B cell (primary cell): ENCODE data around the gene FAM219A. TPM values are rescaled to one million over a fixed set of nuclear protein-coding genes. Genes with fewer than 3 reads are reported as not detected.

ENCODE experiments used
- ATAC-seq: fragments of 200-7000 bp; cut with Tn5 transposase; one replicate; pipeline ENCODE4 v1.10.0; 2021; ENCODE audit warnings: low read depth, mild to moderate bottlenecking, moderate number of reproducible peaks, moderate library complexity
- CTCF ChIA-PET: fragments of 350-600 bp; sonication (Branson Sonifier 250); formaldehyde crosslinking; loops from one replicate; lab custom pipeline; 2021; ENCODE audit warnings: antibody characterized with exemption, inconsistent platforms; lab: Charles Lee
- POLR2A ChIA-PET: fragments of 350-600 bp; sonication (Branson Sonifier 250); formaldehyde crosslinking; loops from one replicate; lab custom pipeline; 2021; ENCODE audit warnings: antibody characterized with exemption; lab: Charles Lee
- DNase-seq: peaks from one replicate; pipeline ENCODE4 v3.0.0; 2013
- H2AFZ ChIP-seq: 2 replicates; pipeline ENCODE4 v1.6.1; 2012; ENCODE audit warnings: mild to moderate bottlenecking, low read depth, low read length; ENCODE audit not compliant: insufficient read depth, poor library complexity, severe bottlenecking
- H3K27ac ChIP-seq, 2 donors: 1 replicate in 1 of 2; 2 replicates in 1 of 2; pipeline ENCODE4 v1.5.1; 2012 to 2013; ENCODE audit warnings: low read length in 2 of 2, mild to moderate bottlenecking in 2 of 2, moderate library complexity in 1 of 2
- H3K27me3 ChIP-seq, 4 experiments: fragments of 200-600 bp in 1 of 4; sonication (generic) in 1 of 4; replicated peaks in 1 of 4; 1 replicate in 2 of 4; 2 replicates in 2 of 4; pipeline versions ENCODE4 v1.6.1 to v1.7.0; 2013 to 2016; ENCODE audit warnings: low read length in 3 of 4, mild to moderate bottlenecking in 2 of 4, mixed read lengths in 1 of 4, moderate library complexity in 1 of 4; ENCODE audit not compliant: insufficient read depth in 4 of 4, control insufficient read depth in 3 of 4; ENCODE audit errors: control extremely low read depth in 1 of 4
- H3K36me3 ChIP-seq, 2 experiments: replicated peaks in 1 of 2; 1 replicate in 1 of 2; 2 replicates in 1 of 2; pipeline versions ENCODE4 v1.6.1 to v1.7.1; 2013; ENCODE audit warnings: low read length in 1 of 2; ENCODE audit not compliant: insufficient read depth in 2 of 2, control insufficient read depth in 1 of 2; ENCODE audit errors: control extremely low read depth in 1 of 2, extremely low read depth in 1 of 2
- H3K4me1 ChIP-seq, 2 donors: fragments of 200-600 bp in 1 of 2; sonication (generic) in 1 of 2; 1 replicate in 1 of 2; 2 replicates in 1 of 2; pipeline versions ENCODE4 v1.5.1 to v1.6.1; 2013 to 2017; ENCODE audit warnings: low read length in 2 of 2; ENCODE audit not compliant: control insufficient read depth in 2 of 2, insufficient read depth in 2 of 2
- H3K4me2 ChIP-seq: replicated peaks from 2 replicates; pipeline ENCODE3; 2012; ENCODE audit warnings: mild to moderate bottlenecking, low read depth, low read length; ENCODE audit not compliant: poor library complexity, severe bottlenecking
- H3K4me3 ChIP-seq, 5 experiments: fragments of 200-600 bp in 1 of 5; sonication (generic) in 1 of 5; 1 replicate in 3 of 5; 2 replicates in 2 of 5; pipeline versions ENCODE4 v1.5.1 to v1.7.0; 2011 to 2016; ENCODE audit warnings: low read length in 4 of 5, mild to moderate bottlenecking in 4 of 5, low read depth in 2 of 5, control low read depth in 1 of 5, moderate library complexity in 1 of 5; ENCODE audit not compliant: insufficient read depth in 1 of 5; ENCODE audit errors: control extremely low read depth in 1 of 5, extremely low read depth in 1 of 5
- H3K79me2 ChIP-seq: fragments of 200-600 bp; sonication (generic); one replicate; pipeline ENCODE4 v1.6.0; 2016; ENCODE audit warnings: low read length; ENCODE audit not compliant: control insufficient read depth, insufficient read depth
- H3K9ac ChIP-seq: fragments of 200-600 bp; sonication (generic); 2 replicates; pipeline ENCODE4 v1.6.1; 2017; ENCODE audit warnings: mild to moderate bottlenecking, low read length, moderate library complexity
- H3K9me3 ChIP-seq, 3 donors: one replicate each; pipeline versions ENCODE4 v1.6.1 to v1.7.1; 2013; ENCODE audit warnings: low read length in 2 of 3; ENCODE audit not compliant: control insufficient read depth in 2 of 3, insufficient read depth in 1 of 3; ENCODE audit errors: control extremely low read depth in 1 of 3
- H4K20me1 ChIP-seq: 2 replicates; pipeline ENCODE4 v1.6.0; 2012; ENCODE audit warnings: mild to moderate bottlenecking, low read length; ENCODE audit not compliant: insufficient read depth, control insufficient read depth, poor library complexity, severe bottlenecking
- H3K27ac Mint-ChIP-seq: one replicate; pipeline ENCODE4 v1.8.0; 2021; ENCODE audit warnings: mixed read lengths
- H3K27me3 Mint-ChIP-seq: one replicate; pipeline ENCODE4 v1.8.0; 2021; ENCODE audit warnings: mixed read lengths
- H3K4me1 Mint-ChIP-seq: one replicate; pipeline ENCODE4 v1.8.0; 2021; ENCODE audit warnings: mixed read lengths
- H3K4me3 Mint-ChIP-seq: one replicate; pipeline ENCODE4 v1.8.0; 2021; ENCODE audit warnings: mixed read lengths
- H3K9me3 Mint-ChIP-seq: one replicate; pipeline ENCODE4 v1.8.0; 2022; ENCODE audit warnings: mixed read lengths; ENCODE audit not compliant: insufficient read depth
- EZH2 ChIP-seq: IDR thresholded peaks from 2 replicates; pipeline ENCODE4 v1.6.1; 2012; ENCODE audit warnings: borderline replicate concordance, low read depth, mild to moderate bottlenecking, moderate library complexity, low read length; ENCODE audit not compliant: insufficient read depth, poor library complexity, severe bottlenecking
- WGBS: methylation state at CpG from one replicate; pipeline ENCODE4 v1.1.5; 2013; ENCODE audit warnings: missing lambda C conversion rate; ENCODE audit not compliant: insufficient coverage; 5-methylcytosine and 5-hydroxymethylcytosine counted together
- intact Hi-C: fragments of 100-400 bp; cut with micrococcal nuclease; formaldehyde crosslinking; loops from one replicate; pipeline ENCODE4 v1.10.0; 2022
- polyA plus RNA-seq: library from polyadenylated mRNA; depleted of rRNA; stranded (reverse); fragments of >200 nt; gene quantifications from 2 replicates; pipeline ENCODE4 v1.2.3, GENCODE V29; 2012
- total RNA-seq, 2 donors: library from RNA; stranded (reverse); fragments of 120-200 nt in 1 of 2; gene quantifications; 1 replicate in 1 of 2; 2 replicates in 1 of 2; pipeline versions ENCODE4 v1.2.3 to v1.2.4, GENCODE V29; 2013 to 2022
- TF ChIP-seq, protein P1 (sequence below): fragments of 200-600 bp; IDR thresholded peaks from one replicate; pipeline ENCODE4 v1.8.0; 2022; ENCODE audit warnings: antibody characterized with exemption, mild to moderate bottlenecking

The FAM219A gene
- total and polyA plus RNA-seq, 2 donors (not counting 1 experiment from before 2014, with no cell fraction given), result 12.9 to 17.3 TPM

DNA sequence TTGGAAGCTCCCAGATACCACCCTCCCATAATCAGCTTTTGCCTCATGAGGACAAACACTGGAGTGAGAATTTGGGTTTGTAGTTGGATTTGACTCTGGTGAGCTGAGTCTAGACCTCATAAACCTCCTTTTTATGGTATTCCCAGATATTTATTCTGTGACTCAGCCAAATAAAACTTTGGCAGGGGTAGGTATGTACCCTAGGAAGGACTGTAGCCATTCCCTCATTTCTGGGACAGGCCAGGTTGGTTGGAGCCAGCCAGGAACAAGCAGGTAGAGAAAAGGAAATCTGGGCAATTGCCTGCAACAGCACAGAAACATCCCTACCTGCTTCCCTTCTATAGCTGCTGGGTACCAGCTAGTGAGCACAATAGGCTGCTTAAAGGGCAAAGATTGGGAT, 45.0 kb upstream of the FAM219A start:
- intact Hi-C loops, result loop anchor here (5.0 kb wide), 2 partner anchors 46 to 491 kb away; partner anchors contain the start of genes DNAI1 and FAM219A
- Mint-ChIP-seq H3K4me1 (no peaks in the 10 kb centered on the region), H3K27me3 (peaks cover 38% of the 10 kb centered on the region), H3K27ac (no peak overlapping the region), H3K9me3 (no peaks in the 10 kb centered on the region), H3K4me3 (no peak overlapping the region)
- peaks cover 0 to 6% (median 3%) of the 10 kb centered on the region in 4 experiments for H3K27me3 ChIP-seq
- H3K4me2 ChIP-seq, result no peak overlapping the region
- ATAC-seq (no peak), DNase-seq (no peak)
- CTCF ChIA-PET, result interaction anchor here (0.6 to 5.0 kb wide), 10 partner anchors 9 to 880 kb away, joined by 3 to 43 read pairs (median 12); no protein-coding TSS in a partner anchor
- no peaks in the 10 kb centered on the region for H3K9me3 ChIP-seq
- no peaks in the 10 kb centered on the region for H3K36me3 ChIP-seq
- TF ChIP-seq, protein P1, sequence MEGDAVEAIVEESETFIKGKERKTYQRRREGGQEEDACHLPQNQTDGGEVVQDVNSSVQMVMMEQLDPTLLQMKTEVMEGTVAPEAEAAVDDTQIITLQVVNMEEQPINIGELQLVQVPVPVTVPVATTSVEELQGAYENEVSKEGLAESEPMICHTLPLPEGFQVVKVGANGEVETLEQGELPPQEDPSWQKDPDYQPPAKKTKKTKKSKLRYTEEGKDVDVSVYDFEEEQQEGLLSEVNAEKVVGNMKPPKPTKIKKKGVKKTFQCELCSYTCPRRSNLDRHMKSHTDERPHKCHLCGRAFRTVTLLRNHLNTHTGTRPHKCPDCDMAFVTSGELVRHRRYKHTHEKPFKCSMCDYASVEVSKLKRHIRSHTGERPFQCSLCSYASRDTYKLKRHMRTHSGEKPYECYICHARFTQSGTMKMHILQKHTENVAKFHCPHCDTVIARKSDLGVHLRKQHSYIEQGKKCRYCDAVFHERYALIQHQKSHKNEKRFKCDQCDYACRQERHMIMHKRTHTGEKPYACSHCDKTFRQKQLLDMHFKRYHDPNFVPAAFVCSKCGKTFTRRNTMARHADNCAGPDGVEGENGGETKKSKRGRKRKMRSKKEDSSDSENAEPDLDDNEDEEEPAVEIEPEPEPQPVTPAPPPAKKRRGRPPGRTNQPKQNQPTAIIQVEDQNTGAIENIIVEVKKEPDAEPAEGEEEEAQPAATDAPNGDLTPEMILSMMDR, result no peak
- no peak for TF ChIP-seq EZH2
- H2AFZ ChIP-seq, result no peak overlapping the region
- POLR2A ChIA-PET, result no interaction called here
- H3K9ac ChIP-seq, result no peak overlapping the region
- peaks cover 0 to 3% of the 10 kb centered on the region in 2 donors for H3K4me1 ChIP-seq
- no peaks in the 10 kb centered on the region for H4K20me1 ChIP-seq
- no peak overlapping the region for H3K27ac ChIP-seq
- no peaks in the 10 kb centered on the region for H3K79me2 ChIP-seq
- no peak overlapping the region for H3K4me3 ChIP-seq

DNA sequence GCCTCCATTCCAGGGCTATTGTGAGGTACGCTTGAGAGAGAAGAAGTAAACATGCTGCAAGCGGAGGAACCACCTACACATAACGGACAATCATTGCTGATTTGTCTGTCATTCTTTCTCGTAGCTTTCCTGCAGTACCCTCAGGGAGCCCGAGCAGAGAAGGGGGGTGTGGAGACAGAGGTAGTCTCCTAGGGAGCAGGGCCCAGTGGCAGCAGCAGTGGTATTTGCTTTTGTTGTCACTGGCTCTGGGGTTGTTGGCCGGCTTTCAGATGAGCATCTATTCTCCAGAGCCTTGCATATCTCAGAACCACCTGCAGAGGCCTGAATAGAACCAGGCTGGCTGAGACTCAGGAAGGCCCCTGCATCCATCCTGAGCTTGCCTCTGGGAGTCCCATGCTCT, 44.5 kb upstream of the FAM219A start:
- Histone ChIP-seq H3K4me3 (no peak overlapping the region), H3K36me3 (no peaks in the 10 kb centered on the region), H4K20me1 (no peaks in the 10 kb centered on the region), H3K27ac (no peak overlapping the region), H2AFZ (no peak overlapping the region), H3K27me3 (peaks cover 0 to 6% (median 3%) of the 10 kb centered on the region in 4 experiments), H3K9me3 (no peaks in the 10 kb centered on the region), H3K79me2 (no peaks in the 10 kb centered on the region), H3K4me2 (no peak overlapping the region), H3K9ac (no peak overlapping the region), H3K4me1 (peaks cover 0 to 3% of the 10 kb centered on the region in 2 donors)
- no peak overlapping the region for H3K27ac Mint-ChIP-seq
- no peak overlapping the region for H3K4me3 Mint-ChIP-seq
- H3K9me3 Mint-ChIP-seq, result no peaks in the 10 kb centered on the region
- POLR2A ChIA-PET, result no interaction called here
- WGBS, result 92% methylated on average over 4 of the region's 6 CpGs
- peaks cover 38% of the 10 kb centered on the region for H3K27me3 Mint-ChIP-seq
- TF ChIP-seq, protein P1, result no peak
- no peak for TF ChIP-seq EZH2
- DNase-seq (no peak), ATAC-seq (no peak)
- CTCF ChIA-PET, result interaction anchor here (0.6 to 5.0 kb wide), 11 partner anchors 10 to 879 kb away, joined by 3 to 43 read pairs (median 9); no protein-coding TSS in a partner anchor
- intact Hi-C loops, result loop anchor here (5.0 kb wide), 2 partner anchors 46 to 491 kb away; partner anchors contain the start of genes DNAI1 and FAM219A
- H3K4me1 Mint-ChIP-seq, result no peaks in the 10 kb centered on the region
